NB4 (cell line): ENCODE results near the gene AP5B1.
A peak's percentile ranks its signal among the peaks of the same experiment; 100 is the strongest.

Source experiments
- DNase-seq: peaks from one replicate; pipeline ENCODE4 v3.0.0; 2010; ENCODE audit warnings: low read depth
- H3K4me3 ChIP-seq: one replicate; pipeline ENCODE4 v1.5.1; 2011; ENCODE audit warnings: mild to moderate bottlenecking, low read depth, low read length, moderate library complexity
- MAX ChIP-seq: IDR thresholded peaks from 2 replicates; pipeline ENCODE4 v1.6.1; 2011; ENCODE audit warnings: low read depth, low read length
- MYC ChIP-seq: IDR thresholded peaks from 2 replicates; pipeline ENCODE4 v1.6.1; 2011; ENCODE audit warnings: low read depth, low read length
- POLR2A ChIP-seq: IDR thresholded peaks from 2 replicates; pipeline ENCODE4 v1.6.1; 2011; ENCODE audit warnings: mild to moderate bottlenecking; ENCODE audit not compliant: insufficient read length; ENCODE audit errors: extremely low read depth
- TF ChIP-seq, protein P1 (sequence below): IDR thresholded peaks from one replicate; pipeline ENCODE4 v1.5.1; 2012; ENCODE audit warnings: low read depth, low read length

The AP5B1 gene

DNA sequence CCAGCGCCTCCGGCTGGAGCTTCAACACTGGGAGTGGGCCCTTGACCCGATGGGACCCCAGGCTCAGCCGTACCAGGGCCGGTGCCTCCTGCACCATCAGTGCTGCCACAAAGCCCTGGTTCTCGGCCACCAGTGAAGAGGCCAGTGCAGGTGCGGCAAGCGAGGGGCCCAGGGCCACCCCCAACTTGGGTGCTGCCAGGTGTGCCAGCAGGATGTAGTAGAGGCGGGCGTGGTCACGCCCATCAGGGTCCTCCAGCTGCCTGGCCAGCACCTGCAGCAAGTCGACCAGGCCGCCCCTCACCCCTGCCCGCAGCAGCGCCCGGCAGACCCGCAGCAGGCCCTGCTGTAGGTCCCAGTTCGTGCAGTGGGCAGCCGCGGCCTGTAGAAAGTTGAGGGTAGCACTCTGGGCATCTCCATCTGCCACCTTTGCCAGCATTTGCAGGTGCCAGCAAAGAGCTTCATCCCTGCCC, 2.3 kb downstream of the AP5B1 start:
- DNase-seq, result no peak

DNA sequence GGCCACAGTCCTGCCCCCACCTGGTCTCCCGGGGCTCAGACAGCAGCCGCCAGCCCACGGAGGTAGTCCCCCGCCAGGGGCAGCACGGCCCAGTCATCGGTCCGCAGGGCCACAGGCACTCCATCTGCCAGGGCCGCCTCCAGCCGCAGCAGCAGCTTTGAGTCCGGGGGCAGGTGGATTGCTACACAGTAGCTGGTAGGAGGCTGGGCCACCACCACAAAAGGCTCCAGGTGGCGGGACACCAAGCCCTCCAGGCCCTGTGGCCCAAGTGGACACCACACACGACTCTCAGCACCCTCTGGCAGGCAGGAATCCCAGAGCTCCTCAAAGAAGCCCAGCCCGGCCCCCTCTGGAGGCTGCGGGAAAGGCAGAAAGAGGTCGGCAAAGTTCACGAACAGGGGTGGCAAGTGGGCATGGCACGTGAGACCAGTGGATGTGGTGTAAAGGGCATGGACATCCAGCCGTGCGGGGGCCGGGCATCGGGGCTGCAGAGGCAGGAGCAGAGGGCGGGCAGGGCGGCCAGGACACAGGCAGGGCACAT, 2.9 kb downstream of the AP5B1 start:
- DNase-seq, result no peak
- no peak overlapping the region for H3K4me3 ChIP-seq
- no peak for TF ChIP-seq MYC
- TF ChIP-seq MAX, result no peak
- TF ChIP-seq, protein P1, sequence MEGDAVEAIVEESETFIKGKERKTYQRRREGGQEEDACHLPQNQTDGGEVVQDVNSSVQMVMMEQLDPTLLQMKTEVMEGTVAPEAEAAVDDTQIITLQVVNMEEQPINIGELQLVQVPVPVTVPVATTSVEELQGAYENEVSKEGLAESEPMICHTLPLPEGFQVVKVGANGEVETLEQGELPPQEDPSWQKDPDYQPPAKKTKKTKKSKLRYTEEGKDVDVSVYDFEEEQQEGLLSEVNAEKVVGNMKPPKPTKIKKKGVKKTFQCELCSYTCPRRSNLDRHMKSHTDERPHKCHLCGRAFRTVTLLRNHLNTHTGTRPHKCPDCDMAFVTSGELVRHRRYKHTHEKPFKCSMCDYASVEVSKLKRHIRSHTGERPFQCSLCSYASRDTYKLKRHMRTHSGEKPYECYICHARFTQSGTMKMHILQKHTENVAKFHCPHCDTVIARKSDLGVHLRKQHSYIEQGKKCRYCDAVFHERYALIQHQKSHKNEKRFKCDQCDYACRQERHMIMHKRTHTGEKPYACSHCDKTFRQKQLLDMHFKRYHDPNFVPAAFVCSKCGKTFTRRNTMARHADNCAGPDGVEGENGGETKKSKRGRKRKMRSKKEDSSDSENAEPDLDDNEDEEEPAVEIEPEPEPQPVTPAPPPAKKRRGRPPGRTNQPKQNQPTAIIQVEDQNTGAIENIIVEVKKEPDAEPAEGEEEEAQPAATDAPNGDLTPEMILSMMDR, result no peak
- no peak for TF ChIP-seq POLR2A

More for the DNA sequence above, 2.3 kb downstream of the AP5B1 start:
- no peak for TF ChIP-seq POLR2A
- TF ChIP-seq, protein P1, result no peak
- no peak for TF ChIP-seq MAX
- TF ChIP-seq MYC, result no peak
- no peak overlapping the region for H3K4me3 ChIP-seq

DNA sequence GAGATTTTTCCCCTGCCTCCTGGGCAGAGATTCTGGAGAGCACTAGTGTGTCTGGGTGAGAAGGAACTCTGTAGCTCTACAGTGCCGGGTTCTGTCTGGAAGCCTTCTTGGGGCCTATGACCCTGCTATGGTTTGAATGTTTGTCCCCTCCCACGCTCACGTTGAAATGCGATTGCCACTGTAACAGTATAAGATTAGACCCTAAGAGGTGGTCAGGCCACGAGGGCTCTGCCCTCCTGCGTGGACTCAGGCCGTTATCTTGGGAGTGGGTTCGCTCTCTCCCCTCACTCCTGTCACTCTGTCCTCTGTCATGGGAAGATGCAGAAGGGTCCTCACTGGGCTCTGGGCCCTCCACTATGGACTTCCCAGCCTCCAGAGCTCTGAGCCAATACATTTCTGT, 3.5 kb downstream of the AP5B1 start:
- H3K4me3 ChIP-seq, result peak overlapping the region; percentile 9
- DNase-seq, result no peak
- TF ChIP-seq, protein P1, result no peak
- no peak for TF ChIP-seq POLR2A
- no peak for TF ChIP-seq MYC
- TF ChIP-seq MAX, result no peak

DNA sequence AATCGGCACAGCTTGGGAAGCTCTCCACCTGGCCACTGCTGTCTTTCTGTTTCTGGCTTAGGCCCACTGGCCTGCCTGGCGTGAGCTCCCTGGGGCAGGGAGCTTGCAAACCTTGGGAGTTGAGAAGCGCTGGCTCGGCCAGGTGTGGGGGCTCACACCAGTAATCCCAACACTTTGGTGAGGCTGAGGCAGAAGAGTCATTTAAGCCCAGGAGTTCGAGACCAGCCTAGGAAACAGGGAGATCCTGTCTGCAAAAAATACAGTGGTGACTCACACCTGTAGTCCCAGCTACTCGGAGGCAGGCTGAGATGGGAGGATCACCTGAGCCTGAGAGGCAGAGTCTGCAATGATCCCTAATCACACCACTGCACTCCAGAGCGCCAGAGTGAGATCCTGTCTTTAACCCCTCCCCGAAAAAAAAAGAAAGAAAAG, 4.0 kb downstream of the AP5B1 start:
- DNase-seq, result no peak
- TF ChIP-seq MAX (no peak), MYC (no peak), POLR2A (no peak)
- TF ChIP-seq, protein P1, result no peak
- H3K4me3 ChIP-seq, result peak overlapping the region; percentile 17

- peak; percentile 97 for DNase-seq
- peak overlapping the region; percentile 32 for H3K4me3 ChIP-seq
Observed at GRCh38 chr11:65776196-65776595, 4.6 kb downstream of the AP5B1 start.

More at GRCh38 chr11:65776196-65776595, 4.6 kb downstream of the AP5B1 start:
- TF ChIP-seq MYC (peak; percentile 99), MAX (peak; percentile 95), POLR2A (no peak)
- TF ChIP-seq, protein P1, result no peak
